Choroid plexus epithelial cell (primary cell): ENCODE results near the gene KCNK2.

Source experiments
- DNase-seq: peaks from one replicate; pipeline ENCODE4 v3.0.0-alpha.2; 2010; ENCODE audit warnings: low read depth
- H3K4me3 ChIP-seq: 2 replicates; pipeline ENCODE4 v1.5.1; 2011; ENCODE audit warnings: low read depth, mild to moderate bottlenecking, control low read depth, low read length, moderate library complexity
- TF ChIP-seq, protein P1 (sequence below): conservative IDR thresholded peaks from 2 replicates; pipeline ENCODE4 v1.5.1; 2011; ENCODE audit warnings: low read depth, mild to moderate bottlenecking, control low read depth, inconsistent platforms, low read length, moderate library complexity

The KCNK2 gene

DNA sequence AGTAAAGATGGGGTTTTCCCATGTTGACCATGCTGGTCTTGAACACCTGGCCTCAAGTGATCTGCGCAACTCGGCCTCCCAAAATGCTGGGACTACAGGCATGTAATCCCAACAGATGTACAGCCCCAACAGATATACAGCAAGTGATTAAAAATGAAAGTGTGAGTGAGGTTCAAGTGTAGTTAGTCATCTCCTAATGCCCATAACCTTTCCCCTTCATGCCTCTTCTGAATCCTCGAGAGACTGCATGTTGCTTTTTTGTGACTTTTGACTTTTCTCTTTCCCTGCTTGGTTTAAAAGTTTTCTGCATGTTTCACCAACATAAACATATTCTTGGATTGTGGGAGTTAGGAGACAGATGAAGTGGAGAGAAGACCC is 31.2 kb downstream of the KCNK2 start:
- DNase-seq = no peak
- TF ChIP-seq, protein P1, sequence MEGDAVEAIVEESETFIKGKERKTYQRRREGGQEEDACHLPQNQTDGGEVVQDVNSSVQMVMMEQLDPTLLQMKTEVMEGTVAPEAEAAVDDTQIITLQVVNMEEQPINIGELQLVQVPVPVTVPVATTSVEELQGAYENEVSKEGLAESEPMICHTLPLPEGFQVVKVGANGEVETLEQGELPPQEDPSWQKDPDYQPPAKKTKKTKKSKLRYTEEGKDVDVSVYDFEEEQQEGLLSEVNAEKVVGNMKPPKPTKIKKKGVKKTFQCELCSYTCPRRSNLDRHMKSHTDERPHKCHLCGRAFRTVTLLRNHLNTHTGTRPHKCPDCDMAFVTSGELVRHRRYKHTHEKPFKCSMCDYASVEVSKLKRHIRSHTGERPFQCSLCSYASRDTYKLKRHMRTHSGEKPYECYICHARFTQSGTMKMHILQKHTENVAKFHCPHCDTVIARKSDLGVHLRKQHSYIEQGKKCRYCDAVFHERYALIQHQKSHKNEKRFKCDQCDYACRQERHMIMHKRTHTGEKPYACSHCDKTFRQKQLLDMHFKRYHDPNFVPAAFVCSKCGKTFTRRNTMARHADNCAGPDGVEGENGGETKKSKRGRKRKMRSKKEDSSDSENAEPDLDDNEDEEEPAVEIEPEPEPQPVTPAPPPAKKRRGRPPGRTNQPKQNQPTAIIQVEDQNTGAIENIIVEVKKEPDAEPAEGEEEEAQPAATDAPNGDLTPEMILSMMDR = no peak
- H3K4me3 ChIP-seq = no peak overlapping the region

DNA sequence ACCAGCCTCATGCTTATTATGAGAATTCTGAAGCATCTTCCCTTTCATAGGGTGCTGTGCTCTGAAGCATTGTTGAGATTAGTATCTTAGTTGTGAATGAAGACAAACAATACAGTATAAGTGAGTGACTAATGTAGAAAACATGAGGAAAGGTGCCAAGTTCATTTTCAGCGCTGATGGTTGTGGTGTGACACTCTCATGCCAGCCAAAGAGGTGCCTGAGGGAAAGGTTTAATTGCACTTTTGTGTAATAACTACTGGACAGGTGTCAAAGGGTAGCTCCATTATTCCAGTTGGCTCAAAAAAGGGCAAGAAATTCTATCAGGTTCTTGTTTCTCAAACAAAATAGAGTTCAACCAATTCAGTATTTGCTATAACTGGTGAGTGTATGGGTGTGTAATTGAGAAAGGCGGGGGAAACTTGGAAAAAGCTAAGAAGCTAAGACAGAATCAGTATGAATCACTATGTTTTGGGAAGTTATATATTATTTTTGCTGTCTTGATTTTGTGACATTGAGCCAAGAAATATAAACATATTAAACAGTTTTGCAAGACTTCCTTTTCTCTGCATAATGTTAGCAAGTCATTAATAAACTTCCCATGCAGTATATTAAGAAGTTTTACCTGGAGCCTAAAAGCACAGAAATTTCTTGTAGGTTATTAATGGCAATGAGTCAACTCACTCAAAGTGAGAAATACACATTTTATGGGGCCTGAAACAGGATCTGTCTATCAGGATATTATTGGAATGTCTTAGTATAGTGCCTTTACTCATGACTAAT is 31.8 kb downstream of the KCNK2 start:
- H3K4me3 ChIP-seq = no peak overlapping the region
- TF ChIP-seq, protein P1 = no peak
- peak; percentile 69 for DNase-seq

DNA sequence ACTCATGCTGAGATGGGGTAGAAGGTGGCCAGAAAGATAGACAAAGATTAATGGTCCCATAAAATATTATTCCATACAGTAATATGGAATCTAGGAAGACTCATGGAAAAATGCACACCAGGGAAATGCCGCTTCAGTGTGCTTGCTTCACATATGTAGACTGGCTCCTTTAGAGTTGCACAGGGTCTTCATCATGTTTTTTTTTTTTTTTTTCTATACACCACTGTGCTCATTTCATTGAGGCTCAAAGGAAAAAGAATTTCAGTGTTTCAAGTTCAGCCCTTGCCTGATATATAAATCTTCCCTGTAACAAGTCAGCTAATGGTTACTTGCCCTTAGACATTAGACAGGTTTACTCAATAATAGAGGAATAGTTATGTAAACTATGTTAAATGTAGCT is 33.2 kb downstream of the KCNK2 start:
- no peak overlapping the region for H3K4me3 ChIP-seq
- no peak for DNase-seq
- TF ChIP-seq, protein P1 = no peak

DNA sequence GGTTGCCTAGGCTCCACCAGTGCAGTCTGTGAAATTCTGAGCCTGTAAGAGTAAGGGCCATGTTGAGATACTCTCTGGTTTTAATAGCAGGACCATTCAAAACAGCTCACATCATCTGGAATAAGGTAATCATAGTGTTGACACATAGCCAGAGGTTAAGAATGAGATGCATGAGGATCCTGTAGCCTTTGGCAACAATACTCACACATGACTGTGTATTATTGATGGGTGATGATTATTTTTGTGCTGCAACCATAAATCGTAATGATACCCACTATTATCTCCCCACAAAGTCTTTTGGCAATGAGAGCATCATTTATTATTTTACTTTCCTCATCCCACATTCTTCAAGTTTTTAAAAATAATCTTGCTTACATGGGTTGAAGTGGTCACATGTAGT is 35.5 kb downstream of the KCNK2 start:
- TF ChIP-seq, protein P1 = no peak
- peak; percentile 18 for DNase-seq
- no peak overlapping the region for H3K4me3 ChIP-seq

DNA sequence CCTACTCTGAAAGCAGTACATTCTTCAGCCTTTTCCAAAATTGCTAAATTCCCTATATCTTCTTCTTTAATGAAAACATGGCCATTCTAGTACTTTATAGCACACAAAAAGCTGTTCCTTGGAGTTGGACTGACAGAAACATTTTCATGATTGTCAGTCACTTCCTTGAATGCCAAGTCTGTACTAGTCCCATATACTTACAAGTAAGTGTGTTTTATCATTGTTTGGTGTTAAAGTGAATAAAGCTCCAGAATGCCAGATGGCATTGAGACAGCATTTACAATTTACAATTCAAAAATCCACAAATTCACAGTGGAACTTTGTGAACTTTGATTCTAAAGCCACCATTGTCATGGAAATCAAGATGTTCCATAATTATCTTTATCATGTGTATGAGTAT is 36.5 kb downstream of the KCNK2 start:
- TF ChIP-seq, protein P1 = no peak
- H3K4me3 ChIP-seq = no peak overlapping the region
- DNase-seq = no peak

DNA sequence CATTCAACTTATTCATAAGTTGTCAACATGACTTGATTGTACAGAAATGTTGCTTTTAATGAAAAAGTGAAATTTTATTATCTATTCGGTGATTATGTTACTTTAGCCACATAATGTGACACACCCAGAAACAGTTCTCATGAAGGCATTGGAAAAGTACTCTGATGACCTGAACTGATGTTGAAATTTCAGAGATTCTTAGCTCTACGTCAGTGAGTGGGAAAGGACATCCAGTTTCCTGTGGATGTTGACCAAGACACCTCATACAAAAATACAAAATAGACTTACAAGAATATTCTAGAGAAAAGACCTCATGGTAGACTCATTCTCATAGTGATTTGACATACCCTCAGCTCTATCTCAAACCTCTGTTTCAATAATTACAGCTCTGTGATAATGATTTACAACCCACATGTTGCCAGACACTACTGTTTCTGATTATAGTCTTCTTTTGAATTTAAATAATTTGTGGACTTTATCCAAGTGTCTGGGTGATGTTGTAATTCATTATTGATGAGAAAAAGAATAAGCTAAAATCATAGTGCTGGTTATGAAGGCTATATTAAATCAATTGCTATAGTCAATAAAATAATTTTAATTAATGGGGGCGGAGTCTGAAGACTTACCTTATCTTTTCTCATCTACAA is 37.3 kb downstream of the KCNK2 start:
- DNase-seq = peak; percentile 79

More for the DNA sequence above, 37.3 kb downstream of the KCNK2 start:
- no peak overlapping the region for H3K4me3 ChIP-seq
- TF ChIP-seq, protein P1 = no peak
